Measurements from ENCODE around the gene RPL28. TPM values are rescaled to one million over a fixed set of nuclear protein-coding genes. Genes with fewer than 3 reads are reported as not detected.

Gene RPL28
- total RNA-seq, 1 donor from 2014 or later = 257 TPM

DNA sequence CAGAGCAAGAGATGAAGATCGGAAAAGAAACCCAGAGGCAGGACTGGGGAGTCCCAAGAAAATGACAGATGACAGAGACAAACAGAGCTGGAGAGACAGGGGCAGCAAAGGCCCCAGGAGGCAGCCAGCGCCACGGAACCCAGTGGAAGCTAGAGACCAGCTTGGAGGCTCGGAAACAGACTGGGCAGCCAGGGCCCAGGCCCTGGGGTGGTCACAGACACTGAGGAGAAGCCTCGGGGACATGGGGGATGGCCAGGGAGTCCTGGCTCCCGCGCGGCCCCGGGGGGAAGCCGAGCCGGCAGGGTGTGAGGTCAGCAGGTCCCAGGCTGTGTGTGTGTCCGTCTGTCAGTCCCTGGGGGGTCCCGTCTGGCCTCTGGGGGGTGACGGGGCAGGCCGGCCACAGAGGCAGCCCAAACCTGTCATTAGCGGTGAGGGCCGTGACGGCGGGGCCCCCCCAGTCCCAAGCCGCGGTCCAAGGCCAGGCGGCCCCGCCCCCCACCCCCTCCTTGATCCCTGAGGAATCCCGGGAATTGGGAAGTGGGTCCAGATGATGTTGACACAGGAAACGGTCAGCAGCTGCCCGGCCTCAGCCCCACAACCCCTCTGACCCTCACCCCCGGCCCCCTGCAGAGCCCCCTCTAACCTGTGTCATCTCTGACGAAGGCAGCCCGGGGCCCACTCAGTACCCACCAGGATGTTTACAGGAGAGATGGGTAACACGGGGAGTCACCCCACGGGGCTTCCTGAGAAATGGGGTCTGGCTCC is 11.6 kb upstream of the RPL28 start:
- no peak for DNase-seq

DNA sequence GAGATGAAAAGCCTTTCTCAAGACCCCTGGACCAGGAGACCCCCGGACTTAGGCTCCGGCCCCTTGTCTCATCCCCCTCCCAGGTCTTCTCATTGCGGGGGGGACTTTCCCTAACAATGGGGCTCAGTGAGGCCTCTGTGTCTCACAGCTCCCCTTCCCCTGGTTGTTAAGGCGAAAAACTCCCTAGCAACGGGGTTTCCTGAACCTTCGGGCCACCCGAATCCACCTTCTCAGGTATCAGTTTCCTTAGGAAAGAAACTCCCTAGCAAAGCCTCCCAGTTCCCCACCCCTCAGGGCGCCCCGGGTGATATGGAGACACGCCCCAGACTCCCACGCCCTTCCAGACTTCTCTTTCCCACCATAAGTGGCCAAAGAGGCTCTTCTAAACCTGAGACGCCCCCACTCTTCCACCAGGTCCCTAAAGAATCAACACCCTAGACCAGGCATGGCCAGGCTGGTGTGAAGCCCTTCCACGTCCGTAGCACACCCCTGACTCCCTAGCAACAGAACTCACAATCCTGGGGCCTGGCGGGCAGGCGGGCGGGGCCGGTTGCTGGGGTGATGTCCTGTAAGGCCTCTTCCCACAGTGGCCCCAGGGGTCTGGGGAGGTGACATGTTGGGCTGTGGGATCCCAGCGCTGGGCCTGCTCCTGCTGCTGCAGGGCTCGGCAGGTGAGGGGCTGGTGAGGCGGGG is 9.3 kb upstream of the RPL28 start, which contains the start of gene TMEM190:
Gene TMEM190, plus strand, starts transcription at position 586 of the 693 bp plus-strand sequence. Its CDS starts 28 bp downstream, at position 614.
- no peak for DNase-seq

DNA sequence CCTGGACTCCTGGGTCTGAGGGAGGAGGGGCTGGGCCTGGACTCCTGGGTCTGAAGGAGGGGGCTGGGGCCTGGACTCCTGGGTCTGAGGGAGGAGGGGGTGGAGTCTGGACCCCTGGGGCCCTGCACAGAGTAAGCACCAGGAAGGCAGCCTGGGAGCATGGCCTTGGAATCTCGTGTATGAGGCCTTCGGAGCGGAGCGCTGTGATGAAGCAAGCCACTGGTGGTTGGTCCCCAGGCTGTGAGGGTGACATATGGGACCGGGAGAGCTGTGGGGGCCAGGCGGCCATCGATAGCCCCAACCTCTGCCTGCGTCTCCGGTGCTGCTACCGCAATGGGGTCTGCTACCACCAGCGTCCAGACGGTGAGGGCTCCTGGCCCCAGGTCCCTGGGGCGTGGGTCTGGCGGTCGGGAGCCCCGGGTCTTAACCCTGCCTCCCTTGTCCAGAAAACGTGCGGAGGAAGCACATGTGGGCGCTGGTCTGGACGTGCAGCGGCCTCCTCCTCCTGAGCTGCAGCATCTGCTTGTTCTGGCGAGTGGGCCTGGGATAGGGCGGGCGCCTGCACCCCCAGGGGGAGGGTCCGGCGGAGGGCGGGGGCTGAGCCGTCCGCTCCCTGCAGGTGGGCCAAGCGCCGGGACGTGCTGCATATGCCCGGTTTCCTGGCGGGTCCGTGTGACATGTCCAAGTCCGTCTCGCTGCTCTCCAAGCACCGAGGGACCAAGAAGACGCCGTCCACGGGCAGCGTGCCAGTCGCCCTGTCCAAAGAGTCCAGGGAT is 8.2 kb upstream of the RPL28 start:
- no peak for DNase-seq

DNA sequence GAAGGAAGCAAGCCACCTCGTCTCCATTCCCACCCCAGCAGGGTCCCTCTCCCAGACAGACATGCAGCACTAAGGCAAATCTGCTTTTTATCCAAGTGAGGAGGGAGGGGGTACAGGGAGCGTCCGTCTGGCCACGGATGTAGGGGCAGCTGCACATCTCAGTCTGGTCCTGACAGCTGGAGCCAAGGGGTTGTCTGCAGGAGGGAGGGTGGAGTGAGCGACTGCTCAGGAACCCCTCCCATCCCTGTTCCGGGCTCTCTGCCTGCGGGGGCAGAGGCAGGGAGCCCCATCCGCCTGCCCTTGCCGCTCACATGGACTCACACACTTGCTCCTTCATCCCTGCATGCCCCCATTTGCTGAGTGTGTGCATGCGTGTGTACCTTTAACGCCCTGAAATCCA is 6.6 kb upstream of the RPL28 start:
- no peak for DNase-seq

DNA sequence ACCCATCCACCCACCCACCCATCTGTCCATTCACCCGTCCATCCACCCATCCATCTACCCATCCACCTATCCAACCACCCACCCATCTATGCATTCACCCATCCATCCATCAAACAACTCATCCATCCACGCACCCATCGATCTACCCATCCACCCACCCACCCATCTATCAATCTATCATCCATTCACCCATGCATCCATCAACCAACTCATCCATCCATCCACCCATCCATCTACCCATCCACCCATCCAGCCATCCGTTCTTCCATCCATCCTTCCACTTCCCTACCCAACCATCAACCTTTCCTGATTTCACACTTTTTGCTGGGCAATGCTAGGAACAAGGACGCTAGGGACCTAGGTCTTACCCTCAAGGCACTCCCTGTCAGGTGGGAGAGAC is 3.7 kb upstream of the RPL28 start:
- DNase-seq = no peak

DNA sequence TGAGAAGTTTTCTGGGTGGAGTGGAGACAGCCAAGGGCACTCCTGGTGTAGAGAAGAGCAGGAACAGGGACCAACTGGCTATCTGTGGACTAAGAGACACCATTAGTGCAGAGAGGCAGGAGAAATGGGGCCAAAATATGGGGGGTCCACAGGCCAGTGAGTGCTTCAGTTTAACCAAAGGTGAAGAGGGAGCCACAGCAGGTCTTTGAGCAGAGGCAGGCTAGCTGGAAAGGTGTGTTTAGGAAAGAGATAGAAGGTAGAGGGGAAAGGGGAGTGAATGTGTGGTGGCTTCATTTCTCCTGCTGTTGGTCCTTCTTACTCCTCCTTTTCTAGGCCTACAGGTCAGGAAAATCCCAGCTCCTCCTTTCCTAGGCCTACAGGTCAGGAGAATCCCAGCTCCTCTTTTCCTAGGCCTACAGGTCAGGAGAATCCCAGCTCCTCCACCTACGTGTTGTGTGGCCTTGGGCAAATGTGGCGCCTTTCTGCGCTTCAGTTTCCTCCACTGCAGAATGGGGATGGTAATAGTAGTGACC is 3.1 kb upstream of the RPL28 start:
- DNase-seq = no peak

DNA sequence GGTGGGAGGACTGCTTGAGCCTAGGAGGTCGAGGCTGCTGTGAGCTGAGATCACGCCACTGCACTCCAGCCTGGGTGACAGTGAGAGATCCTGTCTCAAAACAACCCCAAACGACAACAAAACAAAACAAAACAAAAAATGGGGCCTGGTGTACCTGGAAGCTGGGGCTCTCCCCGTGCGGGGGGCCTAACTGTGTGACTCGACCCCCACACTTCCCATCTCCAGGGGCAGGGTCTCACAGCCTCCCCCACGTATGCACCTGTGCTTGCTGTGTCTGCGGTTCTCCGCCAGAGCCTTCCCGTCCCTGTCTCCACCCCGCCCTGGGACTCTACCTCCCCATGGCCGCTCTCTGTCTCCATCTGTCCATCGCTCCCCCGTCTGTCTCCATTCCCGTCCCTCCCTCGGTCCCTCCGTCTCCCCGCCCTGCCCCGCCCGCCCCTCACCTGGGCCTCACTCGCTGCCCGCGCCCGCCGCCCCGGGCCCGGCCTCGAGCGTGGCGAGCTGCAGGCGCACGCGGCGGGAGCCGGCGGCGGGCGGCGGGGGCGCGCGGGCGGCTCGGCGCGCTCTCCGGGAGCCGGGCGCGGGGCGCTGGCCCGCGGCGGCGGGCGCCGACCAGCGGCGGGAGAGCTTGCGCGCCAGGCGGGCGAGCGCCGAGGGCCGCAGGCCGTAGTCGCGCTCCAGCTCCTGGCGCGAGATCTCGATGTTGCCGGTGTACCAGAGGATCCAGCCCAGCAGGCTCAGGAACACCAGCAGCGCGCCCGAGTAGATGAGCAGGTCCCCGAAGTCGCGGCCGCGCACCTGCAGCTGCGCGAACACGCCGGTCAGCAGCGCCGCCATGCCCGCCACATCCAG is 2.2 kb upstream of the RPL28 start:
- peak; percentile 83 for DNase-seq

DNA sequence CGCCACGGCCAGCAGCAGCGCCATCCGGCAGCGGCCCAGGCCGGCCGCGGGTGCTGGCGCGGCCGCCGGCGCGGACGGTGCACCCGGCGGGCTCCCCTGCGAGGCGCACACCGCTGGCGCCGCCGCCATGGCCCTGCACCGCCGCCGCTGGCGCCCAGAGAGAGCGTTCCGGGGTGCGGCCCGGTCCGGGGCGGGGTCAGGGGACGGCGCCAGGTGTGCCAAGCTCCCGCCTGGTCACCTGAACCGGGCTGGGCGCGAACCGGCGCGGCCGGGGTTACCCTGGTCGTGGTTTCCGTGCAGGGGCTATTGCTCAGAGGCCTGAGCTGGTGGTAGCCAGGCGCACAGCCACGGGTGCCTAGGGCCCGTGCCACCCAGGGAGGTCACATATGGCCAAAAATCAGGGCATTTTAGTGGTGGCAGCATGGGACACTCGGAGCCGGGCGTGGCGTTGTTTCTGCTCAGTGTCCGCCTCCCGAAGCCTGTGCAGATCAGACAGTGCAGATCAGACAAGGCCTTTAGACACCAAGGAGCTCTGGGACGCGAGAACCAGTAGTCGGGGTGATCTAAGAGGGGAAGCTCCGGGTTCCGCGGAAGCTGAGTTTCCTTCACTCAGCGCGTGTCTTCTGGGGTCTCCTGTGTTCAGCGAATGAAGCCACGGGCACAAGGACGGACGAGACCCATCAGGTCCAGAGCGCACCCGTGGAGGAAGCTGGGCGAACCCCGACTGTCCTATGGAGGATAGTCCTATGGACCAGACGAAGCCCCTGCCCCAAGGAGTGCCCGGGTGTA is 1.4 kb upstream of the RPL28 start, which contains the start of gene TMEM238:
Gene TMEM238, minus strand, starts transcription at position 162 of the 789 bp plus-strand sequence. Its CDS starts 33 bp downstream, at position 129.
- no peak for DNase-seq

DNA sequence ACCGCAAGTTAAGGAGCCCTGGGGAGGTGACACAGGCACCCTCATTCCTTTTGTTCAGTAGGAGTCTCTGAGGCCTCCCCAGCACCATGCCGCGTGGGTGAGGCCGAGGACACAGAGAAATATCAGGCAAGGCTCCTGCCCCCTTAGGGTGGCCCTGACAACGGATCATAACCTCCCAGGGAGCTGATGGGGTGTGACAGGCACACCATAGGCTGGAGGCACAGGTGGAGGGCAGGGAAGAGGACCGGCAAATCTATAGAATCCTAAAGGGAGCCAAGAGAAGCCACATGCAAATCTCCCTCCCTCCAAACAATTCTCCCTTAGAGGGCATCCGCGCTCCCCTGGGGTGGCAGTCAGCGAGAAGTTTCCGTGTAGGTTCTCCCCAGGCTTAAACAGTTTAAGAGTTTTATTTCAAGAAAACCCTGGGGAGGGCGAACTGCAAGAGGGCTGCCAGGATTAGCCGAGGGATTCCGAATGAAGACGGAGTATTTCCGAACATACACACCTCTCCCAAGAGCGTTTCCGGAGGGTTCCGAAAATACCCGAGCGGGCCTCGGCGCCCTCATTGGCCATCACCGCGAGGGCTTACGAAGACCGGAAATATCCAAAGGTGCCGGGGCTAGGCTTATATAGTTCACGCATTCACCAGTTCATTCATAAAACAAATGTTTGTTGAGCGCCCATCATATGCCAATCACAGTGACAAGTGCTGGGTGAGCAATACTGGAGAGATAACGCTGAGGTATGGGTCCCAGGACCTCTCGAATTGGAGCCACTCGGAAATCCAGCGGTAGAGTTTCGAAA is 610 bp upstream of the RPL28 start:
- peak; percentile 95 for DNase-seq

DNA sequence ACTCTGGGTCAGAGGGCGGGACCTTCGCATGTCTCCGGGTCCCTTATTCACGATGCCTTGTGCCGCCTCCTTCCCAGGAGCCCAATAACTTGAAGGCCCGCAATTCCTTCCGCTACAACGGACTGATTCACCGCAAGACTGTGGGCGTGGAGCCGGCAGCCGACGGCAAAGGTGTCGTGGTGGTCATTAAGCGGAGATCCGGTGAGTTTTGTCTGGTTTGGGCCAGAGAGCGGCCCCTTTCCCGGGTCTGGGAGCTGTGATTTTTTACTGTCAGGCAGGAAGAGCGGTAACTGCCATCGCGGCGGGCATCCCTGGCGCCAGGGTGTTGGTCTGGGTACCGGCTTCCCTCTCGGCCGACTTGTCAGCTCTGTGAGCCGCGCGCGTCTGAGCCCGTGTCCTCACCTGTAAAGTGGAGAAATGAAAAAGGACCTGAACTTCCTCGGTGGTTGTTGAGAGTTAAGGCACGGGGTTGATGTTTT is 800 bp downstream of the RPL28 start:
- DNase-seq = no peak

DNA sequence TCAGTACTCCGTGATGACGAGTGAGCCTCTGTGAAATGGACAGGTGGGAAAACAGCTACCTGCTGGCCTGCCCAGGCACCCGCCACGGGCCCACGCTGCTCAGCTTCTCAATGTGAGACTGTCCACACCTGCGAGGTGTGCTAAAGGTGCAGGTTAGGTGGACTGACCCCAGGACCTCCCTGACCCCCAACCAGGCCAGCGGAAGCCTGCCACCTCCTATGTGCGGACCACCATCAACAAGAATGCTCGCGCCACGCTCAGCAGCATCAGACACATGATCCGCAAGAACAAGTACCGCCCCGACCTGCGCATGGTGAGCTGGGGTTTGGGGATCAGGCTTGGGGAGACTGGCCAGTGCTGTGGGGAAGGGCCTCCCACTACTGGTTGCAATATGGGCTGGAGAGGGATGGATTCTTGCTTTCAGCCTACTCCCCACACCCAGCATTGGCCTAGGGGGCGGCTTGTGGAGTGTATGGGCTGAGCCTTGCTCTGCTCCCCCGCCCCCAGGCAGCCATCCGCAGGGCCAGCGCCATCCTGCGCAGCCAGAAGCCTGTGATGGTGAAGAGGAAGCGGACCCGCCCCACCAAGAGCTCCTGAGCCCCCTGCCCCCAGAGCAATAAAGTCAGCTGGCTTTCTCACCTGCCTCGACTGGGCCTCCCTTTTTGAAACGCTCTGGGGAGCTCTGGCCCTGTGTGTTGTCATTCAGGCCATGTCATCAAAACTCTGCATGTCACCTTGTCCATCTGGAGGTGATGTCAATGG is 2.2 kb downstream of the RPL28 start:
- DNase-seq = no peak

DNA sequence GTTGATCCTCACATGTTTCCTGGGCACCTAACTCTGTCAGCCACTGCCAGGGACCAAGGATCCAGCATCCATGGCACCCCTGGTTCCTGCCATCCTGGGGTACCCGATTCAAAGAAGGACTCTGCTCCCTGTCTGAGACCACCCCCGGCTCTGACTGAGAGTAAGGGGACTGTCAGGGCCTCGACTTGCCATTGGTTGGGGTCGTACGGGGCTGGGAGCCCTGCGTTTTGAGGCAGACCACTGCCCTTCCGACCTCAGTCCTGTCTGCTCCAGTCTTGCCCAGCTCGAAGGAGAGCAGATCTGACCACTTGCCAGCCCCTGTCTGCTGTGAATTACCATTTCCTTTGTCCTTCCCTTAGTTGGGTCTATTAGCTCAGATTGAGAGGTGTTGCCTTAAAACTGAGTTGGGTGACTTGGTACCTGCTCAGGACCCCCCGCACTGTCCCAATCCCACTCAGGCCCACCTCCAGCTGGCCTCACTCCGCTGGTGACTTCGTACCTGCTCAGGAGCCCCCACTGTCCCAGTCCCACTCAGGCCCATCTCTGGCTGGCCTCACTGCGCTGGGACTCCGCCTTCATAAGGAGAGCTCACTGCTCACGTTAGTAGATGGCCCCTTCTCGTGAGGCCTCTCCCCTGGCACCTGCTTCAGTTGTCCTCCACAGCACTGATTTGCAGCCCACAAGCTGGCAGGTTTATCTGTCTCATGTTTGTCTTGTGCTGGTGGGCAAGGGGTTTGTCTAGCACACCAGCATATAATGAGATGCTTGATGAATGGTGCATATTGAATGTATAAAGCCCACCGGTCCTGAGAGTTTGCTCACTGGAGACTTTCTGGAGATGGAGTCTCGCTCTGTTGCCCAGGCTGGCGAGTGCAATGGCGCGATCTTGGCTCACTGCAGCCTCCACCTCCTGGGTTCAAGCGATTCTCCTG is 3.9 kb downstream of the RPL28 start:
- DNase-seq = no peak

DNA sequence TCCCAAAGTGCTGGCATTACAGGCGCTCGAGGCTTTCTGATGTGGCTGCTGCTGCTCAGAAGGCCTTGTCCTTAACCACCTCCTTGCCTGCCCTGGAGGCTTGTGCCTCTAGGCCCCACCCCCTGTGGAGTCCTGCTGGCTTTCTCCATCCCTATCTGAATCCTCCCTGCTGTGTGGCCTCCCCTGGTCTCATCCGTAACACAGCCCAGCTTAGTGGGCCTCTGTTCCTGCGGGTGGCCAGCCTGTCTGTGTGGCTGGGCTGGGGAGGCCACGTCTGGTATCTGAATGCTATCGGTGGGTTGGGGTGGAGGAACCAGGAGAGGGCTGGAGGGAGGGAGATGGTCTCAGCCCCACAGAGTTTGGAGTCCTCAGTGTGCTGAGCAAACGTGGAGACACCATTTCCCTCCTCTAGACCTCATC is 4.7 kb downstream of the RPL28 start:
- DNase-seq = no peak

DNA sequence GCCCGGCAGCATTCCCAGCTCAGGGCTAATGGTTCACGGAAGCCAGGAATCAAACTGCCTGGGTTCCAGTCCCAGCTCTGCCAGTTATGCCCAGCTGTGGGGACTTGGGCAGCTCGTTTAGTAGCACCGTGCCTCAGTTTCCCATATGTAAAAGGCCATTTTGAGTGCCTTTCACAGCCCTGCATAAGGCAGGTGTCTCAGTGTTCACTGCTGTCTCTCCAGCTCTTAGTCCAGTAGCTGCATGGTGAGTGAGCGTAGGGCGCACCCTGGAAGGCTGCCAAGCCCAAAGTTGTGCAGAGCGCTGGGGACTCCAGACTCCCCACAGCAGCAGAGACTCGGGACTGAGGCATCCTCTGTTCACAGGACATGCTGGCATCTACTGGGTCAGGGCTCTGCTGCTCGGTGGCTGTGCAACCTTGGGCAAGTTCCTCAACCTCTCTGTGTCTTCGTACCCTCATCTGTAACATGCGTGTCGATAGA is 5.5 kb downstream of the RPL28 start:
- no peak for DNase-seq

DNA sequence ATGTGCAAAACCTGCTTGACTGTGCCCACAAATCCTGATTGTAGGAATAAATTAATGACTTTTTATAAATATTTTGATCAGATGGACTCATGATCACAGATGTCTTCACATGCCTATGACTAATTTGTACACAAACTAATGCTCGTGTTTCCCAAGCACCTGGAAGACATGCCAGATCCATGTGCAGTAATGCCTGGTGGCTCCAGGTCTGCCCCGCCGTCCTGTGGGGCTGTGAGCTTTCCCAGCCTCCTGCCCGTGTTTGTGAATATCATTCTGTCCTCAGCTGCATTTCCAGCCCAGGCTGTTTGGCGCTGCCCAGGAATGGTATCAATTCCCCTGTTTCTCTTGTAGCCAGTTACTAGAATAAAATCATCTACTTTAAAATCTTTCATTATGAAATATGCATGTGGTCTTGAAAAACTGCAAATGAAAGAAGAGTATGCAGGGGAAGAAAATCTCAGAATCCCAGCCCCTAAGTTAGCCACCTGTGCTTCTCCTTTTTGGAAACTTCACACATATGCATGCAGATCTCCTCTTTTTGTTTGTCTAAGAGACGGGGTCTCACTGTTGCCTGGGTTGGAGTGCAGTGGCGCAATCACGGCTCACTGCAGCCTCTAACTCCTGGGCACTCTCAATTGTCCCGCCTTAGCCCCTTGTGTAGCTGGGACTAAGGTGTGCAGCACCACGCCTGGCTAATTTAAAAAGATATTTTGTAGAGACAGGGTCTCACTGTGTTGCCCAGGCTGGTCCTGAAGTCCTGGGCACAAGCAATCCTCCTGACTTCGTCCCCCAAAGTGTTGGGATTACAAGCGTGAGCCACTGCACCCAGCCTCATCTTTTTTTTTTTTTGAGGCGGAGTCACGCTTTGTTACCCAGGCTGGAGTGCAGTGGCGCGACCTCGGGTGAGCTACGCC is 6.2 kb downstream of the RPL28 start:
- no peak for DNase-seq

DNA sequence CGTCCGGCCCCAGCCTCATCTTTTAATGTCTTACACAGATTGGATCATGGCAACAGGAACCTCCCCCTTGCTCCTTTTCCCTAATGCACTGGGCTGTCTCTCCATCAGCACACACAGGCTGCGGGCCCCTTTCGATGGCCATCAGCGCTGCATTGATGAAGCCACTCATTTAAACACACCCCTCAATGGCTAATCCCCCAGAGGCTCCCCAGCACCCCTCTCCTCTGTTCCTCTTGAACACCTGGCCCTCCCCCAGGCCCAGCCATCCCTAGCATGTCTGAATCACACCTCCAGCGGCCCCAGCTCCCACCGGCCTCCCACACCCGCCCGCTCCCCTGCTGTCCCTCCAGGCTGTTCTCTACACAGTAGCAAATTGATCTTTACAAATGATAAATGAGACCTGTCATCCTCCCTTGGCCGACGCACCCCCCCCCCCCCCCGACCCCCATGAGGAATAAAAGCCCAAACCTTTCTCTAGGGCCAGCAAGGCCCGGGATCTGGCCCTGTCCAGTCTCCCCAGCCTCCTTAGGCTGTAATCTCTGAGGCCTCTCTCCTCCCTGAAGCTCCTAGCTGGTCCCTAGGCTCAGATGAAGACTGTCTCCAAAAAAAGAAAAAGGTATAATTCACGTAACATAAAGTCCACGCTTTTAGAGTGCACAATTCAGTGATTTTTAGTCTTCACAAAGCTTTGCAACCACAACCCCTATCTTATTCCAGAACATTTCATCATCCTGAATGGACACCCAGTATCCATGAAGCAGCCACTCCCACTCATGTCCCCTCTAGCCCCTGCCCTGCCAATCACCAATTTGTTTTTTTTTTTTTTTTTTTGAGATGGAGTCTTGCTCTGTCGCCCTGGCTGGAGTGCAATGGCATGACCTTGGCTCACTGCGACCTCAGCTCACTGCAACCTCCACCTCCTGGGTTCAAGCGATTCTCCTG is 7.4 kb downstream of the RPL28 start:
- no peak for DNase-seq

Measured in dermis blood vessel endothelial cell (primary cell).